ENCODE results near the gene SLC10A6.
"Not testable (repeated sequence)": the region's sequence is repeated elsewhere in the genome, so short reads cannot be mapped to it uniquely, and the experiment has no call there.

Gene SLC10A6

GRCh38 chr4:86848732-86849619 is at the start of gene SLC10A6:
Gene SLC10A6, minus strand, starts transcription at chr4:86849384. Its CDS starts 269 bp downstream, at chr4:86849115.
- no peak for DNase-seq

GRCh38 chr4:86898562-86898961 is 49.4 kb upstream of the SLC10A6 start:
- DNase-seq = no peak

DNA sequence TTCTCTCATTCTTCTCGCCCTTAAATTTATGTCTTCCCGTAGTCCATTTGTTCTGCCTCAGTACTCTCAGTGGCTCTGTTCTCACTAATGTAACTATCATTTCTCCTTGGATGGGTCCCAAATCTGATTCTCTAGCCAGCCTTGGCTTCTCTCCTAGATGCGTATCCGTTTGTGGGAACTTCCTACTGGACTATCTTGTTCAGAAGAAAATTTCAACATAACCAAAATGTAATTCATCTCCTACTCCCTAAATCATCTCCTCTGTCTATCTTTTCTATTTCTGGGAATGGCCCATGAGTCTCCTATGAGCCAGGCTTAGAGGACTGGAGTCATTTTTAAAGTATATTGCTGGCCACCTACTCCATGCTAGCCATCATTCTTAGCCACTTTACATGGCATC is 47.4 kb upstream of the SLC10A6 start:
- DNase-seq = no peak

DNA sequence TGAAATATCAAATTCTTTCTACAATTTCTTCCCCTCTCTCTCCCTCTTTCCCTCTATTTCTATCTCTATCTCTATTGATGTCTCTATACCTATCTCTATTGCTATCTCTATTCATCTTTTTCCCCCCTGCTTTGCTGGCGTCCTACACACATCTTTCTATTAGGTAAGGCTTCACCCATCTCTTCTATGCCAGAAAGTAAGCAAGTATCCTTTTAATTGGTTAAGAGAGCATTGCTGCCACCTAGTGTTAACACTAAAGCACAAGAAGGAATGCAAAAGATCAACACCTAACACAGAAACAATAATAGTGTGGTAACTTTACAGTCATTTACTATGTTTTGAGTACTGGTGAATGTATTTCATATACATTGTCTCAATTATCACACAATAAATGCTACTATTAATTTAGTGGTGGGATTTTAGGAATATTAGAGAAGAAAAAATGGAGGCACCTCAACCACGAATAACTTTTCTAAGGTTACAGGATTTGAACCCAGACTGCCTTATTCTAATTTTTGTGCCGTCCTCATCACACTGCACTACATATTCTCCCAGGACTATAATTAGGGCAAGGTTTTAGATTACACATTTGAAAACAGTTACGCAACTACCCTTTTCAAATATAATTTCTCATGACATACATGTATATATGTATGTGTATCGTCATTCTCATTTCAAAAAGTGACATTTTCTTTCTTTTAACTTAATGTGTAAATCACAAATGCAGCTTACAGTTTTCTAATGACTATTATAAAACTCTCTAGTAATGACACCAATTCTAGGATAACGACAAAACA is 46.7 kb upstream of the SLC10A6 start:
- DNase-seq = peak; percentile 13

DNA sequence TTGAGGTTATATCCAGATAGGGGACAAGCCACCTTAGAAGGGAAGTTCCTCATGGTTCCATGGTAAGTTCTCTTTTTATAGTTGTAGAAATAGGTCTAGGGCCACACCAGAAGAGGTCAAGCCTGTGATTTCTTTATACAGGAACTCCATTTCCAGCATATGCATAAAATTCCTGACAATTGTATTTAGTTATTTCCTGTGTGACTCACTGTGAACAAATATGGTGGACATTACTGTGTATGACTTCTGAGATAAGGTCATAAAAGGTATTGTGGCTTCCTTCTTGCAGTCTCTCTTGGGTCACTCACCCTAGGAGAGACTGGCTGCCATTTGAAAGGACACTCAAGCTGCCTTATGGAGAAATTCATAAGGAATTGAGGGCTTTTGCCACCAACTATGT is 45.3 kb upstream of the SLC10A6 start:
- no peak for DNase-seq

- DNase-seq = no peak
These were observed 44.0 kb upstream of the SLC10A6 start for GRCh38 chr4:86893136-86893535.

GRCh38 chr4:86892636-86892960 is 43.4 kb upstream of the SLC10A6 start:
- DNase-seq = no peak

DNA sequence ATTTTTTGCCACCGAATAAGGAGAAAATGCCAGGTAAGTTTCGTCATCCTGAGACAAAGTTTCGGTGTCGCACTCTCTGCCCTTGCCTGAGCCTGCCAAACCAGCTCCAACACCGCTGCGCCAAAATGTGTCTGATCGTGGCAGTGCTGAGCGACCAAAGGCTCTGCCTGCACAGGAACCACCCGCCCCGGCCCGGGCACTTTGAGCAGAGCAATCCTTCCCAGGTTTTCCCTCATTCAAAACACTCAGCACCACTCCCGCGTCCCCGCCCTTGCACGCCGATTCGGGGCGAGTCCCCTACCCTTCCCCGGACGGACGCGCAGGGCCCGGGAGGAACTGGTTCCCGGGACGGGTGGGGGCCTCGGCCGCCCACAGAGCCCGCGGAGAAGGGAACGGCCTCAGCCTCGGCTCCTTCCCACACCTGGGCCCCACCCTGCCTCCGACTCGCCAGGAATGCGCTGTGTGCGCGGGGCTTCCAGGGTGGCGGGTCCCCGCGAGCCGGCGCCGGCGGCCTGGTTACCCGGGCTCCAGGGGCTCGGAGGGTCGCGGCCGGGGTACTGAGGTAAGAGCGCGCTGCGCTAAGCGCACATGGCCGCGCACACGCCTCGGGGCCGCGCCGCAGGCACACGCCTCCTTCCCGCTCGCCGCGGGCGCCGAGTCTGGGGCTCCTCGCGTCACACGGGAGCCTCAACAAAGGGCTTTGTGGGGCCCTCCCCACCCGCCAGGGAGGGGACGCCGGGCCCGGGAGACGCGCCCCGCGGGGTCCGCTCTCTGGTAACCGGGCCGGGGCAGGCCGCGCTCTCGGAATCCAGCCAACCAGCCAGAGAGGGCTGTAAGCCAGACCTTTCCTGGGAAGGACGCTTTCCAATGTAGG is 42.8 kb upstream of the SLC10A6 start, which contains the start of gene C4orf36:
TSS of gene C4orf36 (minus strand) at position 661 of the 874 bp plus-strand sequence. CDS start 902 bp downstream, outside the sequence.
- DNase-seq = peak; percentile 25

DNA sequence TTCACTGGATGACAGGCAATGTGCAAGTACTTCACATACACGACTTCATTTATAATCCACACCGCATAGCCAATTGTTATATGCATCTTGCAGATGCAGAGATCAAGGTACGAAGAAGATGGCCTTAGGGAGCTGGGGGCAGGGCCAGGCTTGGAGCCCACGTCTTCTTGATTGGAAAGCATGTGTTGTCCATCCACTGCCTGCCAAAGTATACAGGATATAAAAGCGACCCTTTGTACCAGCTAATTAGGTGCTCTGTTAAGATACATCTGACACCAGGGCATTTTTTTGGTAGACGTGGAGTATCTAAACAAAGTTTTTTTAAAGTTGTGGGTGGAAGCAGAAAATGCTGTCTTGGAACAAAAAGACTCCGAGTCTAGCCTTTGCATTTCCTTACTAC is 41.6 kb upstream of the SLC10A6 start:
- no peak for DNase-seq

- no peak for DNase-seq
These were observed 30.5 kb upstream of the SLC10A6 start for GRCh38 chr4:86879641-86880040.

GRCh38 chr4:86878640-86879039 is 29.5 kb upstream of the SLC10A6 start:
- no peak for DNase-seq

- DNase-seq = no peak
These were observed 27.9 kb upstream of the SLC10A6 start for GRCh38 chr4:86876894-86877685.

DNA sequence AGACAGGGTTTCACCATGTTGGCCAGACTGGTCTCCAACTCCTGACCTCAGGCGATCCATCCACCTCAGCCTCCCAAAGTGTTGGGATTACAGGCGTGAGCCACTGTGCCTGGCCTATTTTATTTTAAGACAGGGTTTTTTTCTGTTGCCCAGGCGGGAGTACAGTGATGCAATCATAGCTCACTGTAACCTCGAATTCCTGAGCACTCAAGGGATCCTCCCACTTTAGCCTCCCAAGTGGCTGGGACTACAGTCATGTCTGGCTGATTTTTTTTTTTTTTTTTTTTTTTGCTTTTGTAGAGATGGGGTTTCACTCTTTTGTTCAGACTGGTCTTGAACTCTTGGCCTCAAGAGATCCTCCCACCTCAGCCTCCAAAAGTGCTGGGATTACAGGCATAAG is 26.3 kb upstream of the SLC10A6 start:
- DNase-seq = not testable (repeated sequence)

- no peak for DNase-seq
These were observed 23.0 kb upstream of the SLC10A6 start for GRCh38 chr4:86872135-86872534.

DNA sequence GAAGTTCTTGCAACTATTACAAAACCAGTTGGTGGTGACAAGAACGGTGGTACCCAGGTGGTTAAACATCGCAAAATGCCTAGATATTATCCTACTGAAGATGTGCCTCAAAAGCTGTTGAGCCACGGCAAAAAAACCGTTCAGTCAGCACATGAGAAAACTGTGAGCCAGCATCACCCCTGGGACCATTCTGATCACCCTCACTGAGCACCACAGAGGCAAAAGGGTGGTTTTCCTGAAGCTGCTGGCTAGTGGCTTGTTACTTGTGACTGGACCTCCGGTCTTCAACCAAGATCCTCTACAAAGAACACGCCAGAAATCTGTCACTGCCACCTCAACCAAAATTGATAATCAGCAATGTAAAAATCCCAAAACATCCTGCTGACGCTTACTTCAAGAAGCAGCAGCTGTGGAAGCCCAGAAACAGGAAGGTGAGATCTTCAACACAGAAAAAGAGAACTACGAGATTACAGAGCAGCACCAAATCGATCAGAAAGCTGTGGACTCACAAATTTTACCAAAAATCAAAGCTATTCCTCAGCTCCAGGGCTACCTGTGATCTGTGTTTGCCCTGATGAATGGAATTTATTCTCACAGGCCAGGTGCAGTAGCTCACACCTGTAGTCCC is 21.4 kb upstream of the SLC10A6 start:
- DNase-seq = no peak

DNA sequence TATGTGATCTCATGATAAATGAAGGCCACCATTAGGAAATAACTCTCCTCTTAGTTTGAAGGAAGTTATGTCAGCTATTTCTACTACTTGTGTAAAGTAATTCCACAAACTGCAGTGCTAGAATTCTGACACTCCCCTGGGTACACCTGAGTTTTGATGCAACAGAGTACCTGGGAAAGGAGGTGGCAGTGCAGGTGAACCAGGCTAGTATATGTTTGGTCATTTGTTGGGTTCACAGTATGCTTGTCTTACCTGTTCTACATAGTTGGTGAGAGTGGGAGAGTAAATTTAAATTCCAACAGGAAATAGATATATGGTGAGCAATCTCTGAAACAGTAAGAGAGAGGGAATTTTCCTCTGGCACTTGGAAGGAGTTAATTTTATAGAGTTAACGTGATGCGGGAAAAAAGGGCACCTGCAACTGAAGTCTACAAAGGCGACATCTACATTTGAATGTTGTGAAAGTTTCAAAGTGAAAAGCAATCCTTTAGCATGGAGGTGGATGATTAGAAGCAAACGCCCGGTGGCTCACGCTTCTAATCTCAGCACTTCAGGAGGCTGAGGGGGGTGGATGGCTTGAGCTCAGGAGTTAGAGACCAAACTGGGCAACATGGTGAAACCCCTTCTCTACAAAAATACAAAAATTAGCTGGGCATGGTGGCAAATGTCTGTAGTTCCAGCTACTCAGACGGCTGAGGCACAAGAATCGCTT is 8.3 kb upstream of the SLC10A6 start:
- no peak for DNase-seq

GRCh38 chr4:86856896-86857295 is 7.7 kb upstream of the SLC10A6 start:
- no peak for DNase-seq

- peak; percentile 9 for DNase-seq
These were observed 6.4 kb upstream of the SLC10A6 start for GRCh38 chr4:86855572-86855971.

GRCh38 chr4:86853209-86853608 is 4.0 kb upstream of the SLC10A6 start:
- DNase-seq = no peak

- no peak for DNase-seq
These were observed 1.0 kb downstream of the SLC10A6 start for GRCh38 chr4:86848136-86848535.

- no peak for DNase-seq
These were observed 1.6 kb downstream of the SLC10A6 start for GRCh38 chr4:86847571-86847970.

All from NCI-H774 (cell line).